ENCODE data around the gene TFF1. TPM values are rescaled to one million over a fixed set of nuclear protein-coding genes. Genes with fewer than 3 reads are reported as not detected.

Gene TFF1
- total RNA-seq, 3 donors from 2014 or later: 0.98 to 4.4 TPM; not detected in 1

DNA sequence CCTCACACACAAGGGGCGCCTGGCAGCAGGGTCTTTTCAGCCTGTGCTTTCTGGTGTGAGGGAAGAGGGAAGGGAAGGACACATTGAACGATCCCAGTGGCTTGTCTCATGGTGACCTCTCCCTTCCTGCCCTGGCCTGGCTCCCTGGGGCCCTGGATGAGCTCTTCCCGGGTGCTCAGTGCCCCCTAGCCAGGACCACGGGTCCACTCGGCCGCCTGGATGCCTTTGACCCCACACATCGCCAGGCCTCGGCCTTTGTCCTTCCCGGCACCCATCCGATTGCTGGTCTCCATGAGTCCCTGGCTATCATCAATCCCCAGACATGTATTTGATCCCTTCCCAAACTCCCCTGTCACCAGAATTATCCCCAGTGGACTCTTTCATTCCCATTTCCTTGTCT, 45.1 kb downstream of the TFF1 start:
- TF ChIP-seq, protein P1, sequence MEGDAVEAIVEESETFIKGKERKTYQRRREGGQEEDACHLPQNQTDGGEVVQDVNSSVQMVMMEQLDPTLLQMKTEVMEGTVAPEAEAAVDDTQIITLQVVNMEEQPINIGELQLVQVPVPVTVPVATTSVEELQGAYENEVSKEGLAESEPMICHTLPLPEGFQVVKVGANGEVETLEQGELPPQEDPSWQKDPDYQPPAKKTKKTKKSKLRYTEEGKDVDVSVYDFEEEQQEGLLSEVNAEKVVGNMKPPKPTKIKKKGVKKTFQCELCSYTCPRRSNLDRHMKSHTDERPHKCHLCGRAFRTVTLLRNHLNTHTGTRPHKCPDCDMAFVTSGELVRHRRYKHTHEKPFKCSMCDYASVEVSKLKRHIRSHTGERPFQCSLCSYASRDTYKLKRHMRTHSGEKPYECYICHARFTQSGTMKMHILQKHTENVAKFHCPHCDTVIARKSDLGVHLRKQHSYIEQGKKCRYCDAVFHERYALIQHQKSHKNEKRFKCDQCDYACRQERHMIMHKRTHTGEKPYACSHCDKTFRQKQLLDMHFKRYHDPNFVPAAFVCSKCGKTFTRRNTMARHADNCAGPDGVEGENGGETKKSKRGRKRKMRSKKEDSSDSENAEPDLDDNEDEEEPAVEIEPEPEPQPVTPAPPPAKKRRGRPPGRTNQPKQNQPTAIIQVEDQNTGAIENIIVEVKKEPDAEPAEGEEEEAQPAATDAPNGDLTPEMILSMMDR (IDR thresholded peaks at IDR 0.05): no peak
- TF ChIP-seq POLR2A (IDR thresholded peaks at IDR 0.05) (no peak), POLR2AphosphoS5 (IDR thresholded peaks at IDR 0.05) (no peak)
- no peak overlapping the region for H3K27ac ChIP-seq
- no peaks in the 10 kb centered on the region for H3K36me3 ChIP-seq
- DNase-seq (ENCODE audit: low spot score in 2 of 2): no peak
- no peak overlapping the region for H3K4me3 ChIP-seq
- H3K9me3 ChIP-seq: no peaks in the 10 kb centered on the region
- H3K27me3 ChIP-seq: no peaks in the 10 kb centered on the region
- H3K4me1 ChIP-seq: no peaks in the 10 kb centered on the region
- intact Hi-C loops (cut with DNase I; ENCODE audit: low total_unique reads): no loop called here

DNA sequence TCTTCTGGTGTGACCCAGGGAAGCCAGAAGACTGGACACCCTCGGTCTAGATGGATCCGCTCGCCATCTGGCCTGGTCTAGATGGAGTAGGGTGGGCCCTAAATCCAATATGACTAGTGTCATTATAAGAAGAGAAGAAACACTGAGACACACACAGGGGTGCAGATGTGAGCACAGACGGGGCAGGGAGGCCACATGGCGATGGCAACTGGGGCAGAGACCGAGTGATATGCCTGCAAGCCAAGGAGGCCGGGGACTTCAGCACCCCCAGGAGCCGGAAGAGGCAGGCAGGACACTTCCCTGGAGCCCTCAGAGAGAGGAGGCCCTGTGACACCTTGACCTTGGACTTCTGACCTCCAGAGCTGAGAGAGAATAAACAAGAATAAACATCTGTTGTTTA, 45.5 kb downstream of the TFF1 start:
- Histone ChIP-seq H3K36me3 (no peaks in the 10 kb centered on the region), H3K27me3 (no peaks in the 10 kb centered on the region), H3K27ac (no peak overlapping the region), H3K4me3 (no peak overlapping the region), H3K9me3 (no peaks in the 10 kb centered on the region), H3K4me1 (no peaks in the 10 kb centered on the region)
- no peak for TF ChIP-seq POLR2A (IDR thresholded peaks at IDR 0.05)
- no peak for TF ChIP-seq POLR2AphosphoS5 (IDR thresholded peaks at IDR 0.05)
- TF ChIP-seq, protein P1 (IDR thresholded peaks at IDR 0.05): no peak
- no peak for DNase-seq (ENCODE audit: low spot score in 2 of 2)
- intact Hi-C loops (cut with DNase I; ENCODE audit: low total_unique reads): no loop called here

DNA sequence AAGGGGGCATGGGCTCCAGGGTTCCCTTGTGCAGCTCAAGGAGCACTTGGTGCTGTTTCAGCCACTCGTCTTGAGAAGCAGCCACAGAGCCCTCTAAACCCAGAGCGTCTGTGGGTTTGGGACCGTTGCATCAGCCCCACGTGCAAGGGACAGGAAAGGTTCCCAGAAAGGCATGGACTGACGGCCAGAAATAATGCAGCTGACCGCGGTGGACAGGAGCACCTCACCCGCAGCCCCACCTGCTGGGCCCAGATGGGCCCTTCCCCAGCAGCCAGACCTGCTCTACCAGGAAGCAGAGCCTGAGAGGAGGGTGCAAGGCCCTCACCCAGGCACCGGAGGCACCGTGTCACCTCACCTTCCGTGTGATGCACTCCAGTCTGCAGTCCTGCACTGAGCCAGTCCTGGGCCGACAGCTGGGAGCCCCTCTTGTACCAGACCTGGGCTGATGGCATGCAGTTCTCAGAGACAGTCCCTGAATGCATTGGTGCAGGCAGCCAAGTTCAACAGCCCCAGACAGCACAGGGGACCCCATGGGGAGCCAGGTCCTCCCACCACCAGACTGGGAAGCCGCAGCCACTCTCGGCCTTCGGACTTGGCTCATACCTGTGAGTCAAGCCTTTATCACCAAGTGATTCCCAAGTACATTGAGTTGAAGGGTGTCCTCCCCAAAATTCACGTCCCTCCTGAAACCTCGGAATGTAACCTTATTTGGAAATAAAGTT, 46.3 kb downstream of the TFF1 start:
- TF ChIP-seq POLR2A (IDR thresholded peaks at IDR 0.05) (no peak), POLR2AphosphoS5 (IDR thresholded peaks at IDR 0.05) (no peak)
- TF ChIP-seq, protein P1 (IDR thresholded peaks at IDR 0.05): no peak
- intact Hi-C loops (cut with DNase I; ENCODE audit: low total_unique reads): loop anchor here (10.0 kb wide), 1 partner anchor 1195 kb away; no protein-coding TSS in a partner anchor
- Histone ChIP-seq H3K9me3 (no peaks in the 10 kb centered on the region), H3K27me3 (no peaks in the 10 kb centered on the region), H3K4me3 (no peak overlapping the region), H3K4me1 (no peaks in the 10 kb centered on the region), H3K36me3 (no peaks in the 10 kb centered on the region), H3K27ac (no peak overlapping the region)
- no peak for DNase-seq (ENCODE audit: low spot score in 2 of 2)

DNA sequence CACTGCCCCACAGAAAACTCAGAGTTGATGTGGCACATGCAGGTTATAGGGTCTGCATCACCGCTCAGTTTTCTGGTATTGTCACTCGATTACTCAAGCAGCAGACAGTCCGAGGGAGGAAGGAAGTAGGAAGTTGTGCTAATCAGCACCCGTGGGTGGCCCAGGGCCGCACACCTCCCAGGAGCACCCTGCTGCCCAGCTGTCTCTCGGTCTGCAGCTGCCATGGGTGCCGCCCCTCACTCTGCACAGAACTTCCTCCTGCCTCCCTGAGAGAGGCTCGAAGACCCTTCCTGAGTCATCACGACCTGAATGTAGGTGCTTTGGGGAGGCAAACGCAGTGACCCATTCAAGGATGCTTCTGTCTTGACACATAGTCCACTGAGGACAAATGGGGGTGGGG, 47.0 kb downstream of the TFF1 start:
- no peak for TF ChIP-seq POLR2A (IDR thresholded peaks at IDR 0.05)
- TF ChIP-seq POLR2AphosphoS5 (IDR thresholded peaks at IDR 0.05): no peak
- TF ChIP-seq, protein P1 (IDR thresholded peaks at IDR 0.05): no peak
- Histone ChIP-seq H3K4me1 (no peaks in the 10 kb centered on the region), H3K4me3 (no peak overlapping the region), H3K36me3 (no peaks in the 10 kb centered on the region), H3K27ac (no peak overlapping the region), H3K9me3 (no peaks in the 10 kb centered on the region), H3K27me3 (no peaks in the 10 kb centered on the region)
- DNase-seq (ENCODE audit: low spot score in 2 of 2): no peak
- intact Hi-C loops (cut with DNase I; ENCODE audit: low total_unique reads): loop anchor here (10.0 kb wide), 1 partner anchor 1195 kb away; no protein-coding TSS in a partner anchor
